Subcutaneous adipose tissue (tissue), 4 donors: Measurements from ENCODE around the gene TIMP1. TPM values are rescaled to one million over a fixed set of nuclear protein-coding genes. Genes with fewer than 3 reads are reported as not detected.

Experiments
- CTCF ChIP-seq: fragments of 450-650 bp; IDR thresholded peaks from one replicate; pipeline ENCODE4 v1.5.1; 2016; ENCODE audit warnings: low read depth, mild to moderate bottlenecking, control low read depth, antibody characterized with exemption, moderate library complexity
- total RNA-seq, 4 donors: library from RNA; depleted of rRNA; stranded (reverse); fragments of >200 nt; gene quantifications; one replicate each; pipeline ENCODE4 v1.1.0, GENCODE V29; 2016

Gene TIMP1
- total RNA-seq, 4 donors from 2014 or later, result 31.5 to 245 (median 102) TPM

GRCh38 chrX:47618923-47619485, 36.8 kb downstream of the TIMP1 start:
- no peak for TF ChIP-seq CTCF

GRCh38 chrX:47619486-47620302, 37.5 kb downstream of the TIMP1 start, which contains the start of gene SYN1:
SYN1 (minus strand) TSS chrX:47619857; CDS start chrX:47619728, 129 bp downstream.
- TF ChIP-seq CTCF, result no peak

- TF ChIP-seq CTCF, result no peak
Observed at GRCh38 chrX:47620303-47620685, 38.1 kb downstream of the TIMP1 start.

- no peak for TF ChIP-seq CTCF
Observed at GRCh38 chrX:47621851-47622250, 39.6 kb downstream of the TIMP1 start.

GRCh38 chrX:47623540-47624027, 41.3 kb downstream of the TIMP1 start:
- TF ChIP-seq CTCF, result no peak

GRCh38 chrX:47625365-47625764, 43.1 kb downstream of the TIMP1 start:
- no peak for TF ChIP-seq CTCF

- no peak for TF ChIP-seq CTCF
Observed at GRCh38 chrX:47628982-47629381, 46.7 kb downstream of the TIMP1 start.
